ENCODE measurements around the gene SPATS1. TPM values are rescaled to one million over a fixed set of nuclear protein-coding genes. Genes with fewer than 3 reads are reported as not detected.

The SPATS1 gene
- total and polyA plus RNA-seq, 2 of the 13 experiments (the other 11 are each of a cell fraction or from before 2014, with no cell fraction given) = not detected

DNA sequence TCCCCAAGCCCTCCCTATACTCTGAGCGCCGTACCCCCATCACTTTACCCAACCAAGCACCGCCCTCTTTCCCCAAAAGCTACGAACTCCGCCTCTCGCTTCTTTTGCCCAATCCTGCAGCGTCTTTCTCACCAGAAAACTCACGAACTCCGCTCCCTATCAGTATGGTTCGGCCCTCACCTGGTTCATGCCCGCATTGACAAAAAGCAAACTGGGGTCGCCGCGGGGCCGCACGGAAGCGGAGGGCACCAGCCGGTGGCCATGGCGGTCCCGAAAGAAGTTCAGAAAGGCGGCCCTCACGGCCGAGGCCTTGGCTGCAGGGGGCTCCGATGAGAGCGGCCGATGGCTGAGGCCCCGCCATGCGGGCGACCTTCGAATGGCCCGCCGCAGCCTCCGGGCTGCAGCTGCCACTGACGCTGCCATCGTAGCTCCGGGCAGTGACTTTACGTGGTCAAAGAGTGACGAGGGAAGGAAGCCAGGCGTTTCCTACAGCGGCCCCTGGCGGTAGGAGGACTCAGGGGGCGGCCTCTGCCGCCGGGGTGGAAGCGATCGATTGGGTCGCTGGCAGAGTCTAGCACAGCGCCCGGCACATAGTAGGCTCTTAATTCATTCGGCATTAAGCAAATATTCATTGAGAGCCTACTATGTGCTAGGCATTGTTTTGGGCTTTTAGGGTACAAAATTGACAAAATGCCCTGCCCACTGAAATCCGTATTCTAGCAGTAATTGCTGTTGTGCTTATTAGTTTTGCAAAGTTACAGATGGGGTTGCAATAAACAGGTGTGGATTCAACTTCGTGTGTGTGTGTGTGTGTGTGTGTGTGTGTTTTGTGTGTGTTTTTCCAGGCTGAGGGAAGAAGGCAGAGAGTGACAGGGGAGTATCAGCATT is 29.3 kb upstream of the SPATS1 start, which contains the start of gene AARS2 (continued):
- TF ChIP-seq, protein P1, sequence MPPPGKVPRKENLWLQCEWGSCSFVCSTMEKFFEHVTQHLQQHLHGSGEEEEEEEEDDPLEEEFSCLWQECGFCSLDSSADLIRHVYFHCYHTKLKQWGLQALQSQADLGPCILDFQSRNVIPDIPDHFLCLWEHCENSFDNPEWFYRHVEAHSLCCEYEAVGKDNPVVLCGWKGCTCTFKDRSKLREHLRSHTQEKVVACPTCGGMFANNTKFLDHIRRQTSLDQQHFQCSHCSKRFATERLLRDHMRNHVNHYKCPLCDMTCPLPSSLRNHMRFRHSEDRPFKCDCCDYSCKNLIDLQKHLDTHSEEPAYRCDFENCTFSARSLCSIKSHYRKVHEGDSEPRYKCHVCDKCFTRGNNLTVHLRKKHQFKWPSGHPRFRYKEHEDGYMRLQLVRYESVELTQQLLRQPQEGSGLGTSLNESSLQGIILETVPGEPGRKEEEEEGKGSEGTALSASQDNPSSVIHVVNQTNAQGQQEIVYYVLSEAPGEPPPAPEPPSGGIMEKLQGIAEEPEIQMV (CRISPR knock-in tag; IDR thresholded peaks at IDR 0.05; ENCODE audit: low read depth) = peak; percentile 94
- peak; percentile 53 for TF ChIP-seq PTBP1 (IDR thresholded peaks at IDR 0.05; ENCODE audit: low read depth, low read length, poor library complexity, severe bottlenecking)
- TF ChIP-seq POLR2AphosphoS2 (IDR thresholded peaks at IDR 0.05; ENCODE audit: low read depth, low read length) = no peak
- TF ChIP-seq ZNF224 (CRISPR knock-in tag; IDR thresholded peaks at IDR 0.05) = peak; percentile 94; the same call in 1 of the 2 replicates
- no peak for TF ChIP-seq NCOR1 (IDR thresholded peaks at IDR 0.05; ENCODE audit: borderline replicate concordance, low read length)
- TF ChIP-seq, protein P2, sequence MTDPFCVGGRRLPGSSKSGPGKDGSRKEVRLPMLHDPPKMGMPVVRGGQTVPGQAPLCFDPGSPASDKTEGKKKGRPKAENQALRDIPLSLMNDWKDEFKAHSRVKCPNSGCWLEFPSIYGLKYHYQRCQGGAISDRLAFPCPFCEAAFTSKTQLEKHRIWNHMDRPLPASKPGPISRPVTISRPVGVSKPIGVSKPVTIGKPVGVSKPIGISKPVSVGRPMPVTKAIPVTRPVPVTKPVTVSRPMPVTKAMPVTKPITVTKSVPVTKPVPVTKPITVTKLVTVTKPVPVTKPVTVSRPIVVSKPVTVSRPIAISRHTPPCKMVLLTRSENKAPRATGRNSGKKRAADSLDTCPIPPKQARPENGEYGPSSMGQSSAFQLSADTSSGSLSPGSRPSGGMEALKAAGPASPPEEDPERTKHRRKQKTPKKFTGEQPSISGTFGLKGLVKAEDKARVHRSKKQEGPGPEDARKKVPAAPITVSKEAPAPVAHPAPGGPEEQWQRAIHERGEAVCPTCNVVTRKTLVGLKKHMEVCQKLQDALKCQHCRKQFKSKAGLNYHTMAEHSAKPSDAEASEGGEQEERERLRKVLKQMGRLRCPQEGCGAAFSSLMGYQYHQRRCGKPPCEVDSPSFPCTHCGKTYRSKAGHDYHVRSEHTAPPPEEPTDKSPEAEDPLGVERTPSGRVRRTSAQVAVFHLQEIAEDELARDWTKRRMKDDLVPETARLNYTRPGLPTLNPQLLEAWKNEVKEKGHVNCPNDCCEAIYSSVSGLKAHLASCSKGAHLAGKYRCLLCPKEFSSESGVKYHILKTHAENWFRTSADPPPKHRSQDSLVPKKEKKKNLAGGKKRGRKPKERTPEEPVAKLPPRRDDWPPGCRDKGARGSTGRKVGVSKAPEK (CRISPR knock-in tag; IDR thresholded peaks at IDR 0.05; ENCODE audit: borderline replicate concordance) = no peak
- 0 out of 2 replicates have a peak, but pooled peaks have one; percentile 21 for TF ChIP-seq ZNF550 (CRISPR knock-in tag; IDR thresholded peaks at IDR 0.05; ENCODE audit: borderline replicate concordance)
- TF ChIP-seq, protein P3, sequence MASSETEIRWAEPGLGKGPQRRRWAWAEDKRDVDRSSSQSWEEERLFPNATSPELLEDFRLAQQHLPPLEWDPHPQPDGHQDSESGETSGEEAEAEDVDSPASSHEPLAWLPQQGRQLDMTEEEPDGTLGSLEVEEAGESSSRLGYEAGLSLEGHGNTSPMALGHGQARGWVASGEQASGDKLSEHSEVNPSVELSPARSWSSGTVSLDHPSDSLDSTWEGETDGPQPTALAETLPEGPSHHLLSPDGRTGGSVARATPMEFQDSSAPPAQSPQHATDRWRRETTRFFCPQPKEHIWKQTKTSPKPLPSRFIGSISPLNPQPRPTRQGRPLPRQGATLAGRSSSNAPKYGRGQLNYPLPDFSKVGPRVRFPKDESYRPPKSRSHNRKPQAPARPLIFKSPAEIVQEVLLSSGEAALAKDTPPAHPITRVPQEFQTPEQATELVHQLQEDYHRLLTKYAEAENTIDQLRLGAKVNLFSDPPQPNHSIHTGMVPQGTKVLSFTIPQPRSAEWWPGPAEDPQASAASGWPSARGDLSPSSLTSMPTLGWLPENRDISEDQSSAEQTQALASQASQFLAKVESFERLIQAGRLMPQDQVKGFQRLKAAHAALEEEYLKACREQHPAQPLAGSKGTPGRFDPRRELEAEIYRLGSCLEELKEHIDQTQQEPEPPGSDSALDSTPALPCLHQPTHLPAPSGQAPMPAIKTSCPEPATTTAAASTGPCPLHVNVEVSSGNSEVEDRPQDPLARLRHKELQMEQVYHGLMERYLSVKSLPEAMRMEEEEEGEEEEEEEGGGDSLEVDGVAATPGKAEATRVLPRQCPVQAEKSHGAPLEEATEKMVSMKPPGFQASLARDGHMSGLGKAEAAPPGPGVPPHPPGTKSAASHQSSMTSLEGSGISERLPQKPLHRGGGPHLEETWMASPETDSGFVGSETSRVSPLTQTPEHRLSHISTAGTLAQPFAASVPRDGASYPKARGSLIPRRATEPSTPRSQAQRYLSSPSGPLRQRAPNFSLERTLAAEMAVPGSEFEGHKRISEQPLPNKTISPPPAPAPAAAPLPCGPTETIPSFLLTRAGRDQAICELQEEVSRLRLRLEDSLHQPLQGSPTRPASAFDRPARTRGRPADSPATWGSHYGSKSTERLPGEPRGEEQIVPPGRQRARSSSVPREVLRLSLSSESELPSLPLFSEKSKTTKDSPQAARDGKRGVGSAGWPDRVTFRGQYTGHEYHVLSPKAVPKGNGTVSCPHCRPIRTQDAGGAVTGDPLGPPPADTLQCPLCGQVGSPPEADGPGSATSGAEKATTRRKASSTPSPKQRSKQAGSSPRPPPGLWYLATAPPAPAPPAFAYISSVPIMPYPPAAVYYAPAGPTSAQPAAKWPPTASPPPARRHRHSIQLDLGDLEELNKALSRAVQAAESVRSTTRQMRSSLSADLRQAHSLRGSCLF (CRISPR knock-in tag; IDR thresholded peaks at IDR 0.05; ENCODE audit: borderline replicate concordance) = peak; percentile 78; the same call in 1 of the 2 replicates
- TF ChIP-seq SALL2 (CRISPR knock-in tag; IDR thresholded peaks at IDR 0.05) = peak; percentile 98
- peak; percentile 90; the same call in 1 of the 2 replicates for TF ChIP-seq MAZ (IDR thresholded peaks at IDR 0.05; ENCODE audit: borderline replicate concordance, low read depth, low read length)
- TF ChIP-seq MAZ (CRISPR knock-in tag; IDR thresholded peaks at IDR 0.05; ENCODE audit: low read depth) = peak; percentile 89
- TF ChIP-seq MBD4 (IDR thresholded peaks at IDR 0.05; ENCODE audit: borderline replicate concordance, low read length) = no peak
- TF ChIP-seq ZNF558 (CRISPR knock-in tag; IDR thresholded peaks at IDR 0.05; ENCODE audit: borderline replicate concordance) = no peak
- TF ChIP-seq SMARCC2 (IDR thresholded peaks at IDR 0.05) = no peak
- peak; percentile 91; the same call in 1 of the 2 replicates for TF ChIP-seq ZBTB38 (CRISPR knock-in tag; IDR thresholded peaks at IDR 0.05)
- 0 out of 2 replicates have a peak, but pooled peaks have one; percentile 43 for TF ChIP-seq ZNF546 (CRISPR knock-in tag; conservative IDR thresholded peaks at IDR 0.05)
- TF ChIP-seq TCF12 (IDR thresholded peaks at IDR 0.05) = no peak
- peak; percentile 54; the same call in 1 of the 2 replicates for TF ChIP-seq TCF12 (CRISPR knock-in tag; IDR thresholded peaks at IDR 0.05)
- no peak for TF ChIP-seq KDM6A (CRISPR knock-in tag; IDR thresholded peaks at IDR 0.05; ENCODE audit: low read depth)
- no peak for TF ChIP-seq NR1H2 (CRISPR knock-in tag; IDR thresholded peaks at IDR 0.05; ENCODE audit: borderline replicate concordance, low read depth)

All from HepG2 (cell line).